NCI-H1436 treated with DMSO at 0.1 percent for 48 hours (cell line): ENCODE measurements around the gene SIK2.
"Not testable (repeated sequence)": the region's sequence is repeated elsewhere in the genome, so short reads cannot be mapped to it uniquely, and the experiment has no call there.

Experiments
- DNase-seq: peaks from one replicate; lab custom pipeline; 2025; lab: John Stamatoyannopoulos, UW

The SIK2 gene

DNA sequence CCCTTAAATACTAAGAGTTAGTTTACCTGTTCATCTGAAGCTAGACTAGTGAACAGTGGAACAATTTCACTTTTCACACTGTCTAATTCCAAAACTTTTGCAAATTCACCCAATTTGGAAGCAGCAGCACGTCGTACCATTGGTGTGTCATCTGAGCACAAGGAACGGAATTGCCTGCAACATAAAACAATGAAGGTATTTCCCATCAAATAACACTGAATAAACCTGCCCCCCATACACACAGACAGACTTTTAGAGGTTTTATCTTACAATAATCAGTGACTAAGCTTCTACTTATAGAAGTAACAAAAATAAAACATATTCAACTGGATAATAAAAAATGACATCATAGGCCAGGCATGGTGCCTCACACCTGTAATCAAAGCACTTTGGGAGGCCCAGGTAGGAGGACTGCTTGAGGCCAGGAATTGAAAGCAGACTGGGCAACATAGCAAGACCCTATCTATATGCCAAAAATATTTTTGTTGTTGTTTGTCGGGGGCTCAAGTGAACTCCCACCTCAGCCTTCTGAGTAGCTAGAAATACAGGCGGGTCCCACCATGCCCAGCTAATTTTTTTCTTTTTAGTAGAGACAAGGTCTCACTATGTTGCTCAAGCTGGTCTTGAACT lies 157.6 kb downstream of the SIK2 start:
- DNase-seq = no peak

DNA sequence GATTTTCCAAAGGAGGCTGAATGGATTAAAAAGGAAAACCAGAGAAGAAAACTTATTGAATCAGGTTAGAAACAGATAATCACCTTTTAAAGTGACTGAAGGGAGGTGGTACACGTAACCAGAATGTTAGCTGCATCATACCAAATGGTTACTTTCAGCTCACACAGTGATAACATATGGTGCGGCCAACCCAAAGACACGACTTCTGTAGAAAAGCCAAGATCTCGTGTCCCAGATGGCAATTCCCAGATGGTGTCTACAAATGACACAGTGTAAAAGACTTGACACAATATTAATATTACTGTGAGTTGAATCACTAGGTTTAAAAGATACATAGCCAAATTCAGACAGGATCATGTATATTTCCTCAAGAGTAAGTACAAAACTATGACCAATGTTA lies 158.8 kb downstream of the SIK2 start:
- DNase-seq = no peak

- no peak for DNase-seq
Observed at GRCh38 chr11:111762526-111762925, 160.3 kb downstream of the SIK2 start.

DNA sequence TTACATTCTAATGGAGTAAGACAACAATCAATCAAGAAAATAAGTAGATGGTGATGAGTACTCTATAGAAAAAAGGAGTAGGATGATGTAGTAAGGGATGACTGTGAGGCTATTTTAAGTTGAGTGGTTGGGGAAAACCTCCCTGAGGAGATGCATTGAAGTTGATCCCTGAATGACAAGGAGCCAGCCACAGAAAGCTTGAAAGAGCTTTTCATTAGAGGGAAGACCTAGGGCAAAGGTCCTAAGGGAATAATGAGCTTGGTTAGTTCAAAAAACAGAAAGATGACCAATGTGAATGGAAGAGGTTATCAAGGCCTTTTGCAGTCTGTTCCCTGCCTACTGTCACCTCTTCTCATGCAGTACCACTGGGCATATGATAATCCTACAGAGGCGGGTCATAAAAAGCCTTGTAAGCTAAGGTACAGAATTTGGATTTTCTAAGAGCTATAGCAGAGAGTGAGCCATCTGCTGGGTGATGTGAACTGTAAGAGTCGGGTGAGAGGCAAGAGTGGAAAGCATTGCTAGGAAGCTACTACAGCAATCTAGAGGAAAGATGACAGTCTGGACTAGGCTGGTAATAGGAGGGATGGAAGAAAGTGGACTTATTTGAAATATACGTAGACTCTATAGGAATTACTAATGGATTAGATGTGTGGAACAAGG lies 160.9 kb downstream of the SIK2 start:
- DNase-seq = no peak

DNA sequence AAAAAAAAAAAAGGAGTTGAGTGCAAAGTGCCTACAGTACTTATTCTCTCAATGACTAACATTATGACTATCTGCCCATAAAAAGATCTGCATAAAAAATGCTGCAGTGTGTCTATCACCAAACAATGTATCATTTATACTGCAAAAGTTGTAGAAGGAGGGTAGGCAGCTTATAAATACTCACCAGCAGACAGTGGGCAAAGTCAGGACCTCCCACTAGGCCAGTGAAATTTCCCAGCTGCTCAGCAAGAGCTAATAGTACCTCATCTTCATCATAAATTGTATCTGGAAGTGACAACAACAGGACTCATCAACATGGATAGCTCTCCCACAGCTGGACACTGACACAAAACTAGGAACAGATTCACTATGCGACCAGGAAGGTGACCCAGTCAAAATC lies 162.4 kb downstream of the SIK2 start:
- DNase-seq = no peak

- DNase-seq = no peak
Observed at GRCh38 chr11:111765320-111765983, 163.2 kb downstream of the SIK2 start.

DNA sequence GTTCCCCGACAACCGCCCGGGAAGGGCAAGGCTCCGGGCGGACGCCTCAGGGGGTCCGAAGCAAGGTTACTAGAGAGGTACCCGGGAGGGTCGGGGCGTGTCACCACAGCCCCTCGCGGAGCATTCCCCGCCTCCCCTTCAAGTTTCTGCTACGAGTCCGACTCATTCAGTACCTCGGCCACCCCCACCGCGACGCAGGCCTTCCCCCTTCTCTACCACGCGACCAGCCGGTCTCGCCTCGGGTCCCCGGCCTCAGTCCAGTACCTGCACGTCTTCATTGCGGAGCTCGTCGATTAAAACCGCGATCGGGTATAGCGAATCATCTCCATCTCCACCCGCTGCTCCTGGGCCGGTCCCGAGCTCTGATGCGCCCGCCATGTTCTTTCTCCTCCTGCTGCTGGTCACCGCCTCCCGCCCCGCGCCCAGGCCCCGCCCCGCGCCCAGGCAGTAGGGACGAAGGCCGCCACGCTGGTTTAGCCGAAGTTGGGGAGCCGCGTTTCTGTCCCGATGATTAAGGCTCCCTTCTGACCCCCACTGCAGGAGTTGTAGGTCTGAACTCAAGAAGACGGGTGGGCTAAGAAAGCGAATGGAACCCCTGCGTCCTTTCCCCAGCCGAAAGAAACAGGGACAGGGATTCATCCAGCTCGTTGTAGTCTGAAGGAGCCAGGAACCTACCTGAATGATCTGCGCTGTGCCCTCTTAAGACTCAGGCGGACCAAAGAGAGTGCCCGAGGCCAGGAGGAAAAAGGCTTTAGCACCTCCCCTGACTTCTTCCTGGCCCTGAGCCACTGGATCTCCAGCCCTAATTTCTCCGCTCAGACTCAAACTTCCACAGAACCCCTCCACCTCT lies 164.0 kb downstream of the SIK2 start, which contains the start of gene PPP2R1B:
TSS of gene PPP2R1B (minus strand) at position 406 of the 850 bp plus-strand sequence. CDS start at position 378, 28 bp downstream.
- DNase-seq = peak; percentile 15

DNA sequence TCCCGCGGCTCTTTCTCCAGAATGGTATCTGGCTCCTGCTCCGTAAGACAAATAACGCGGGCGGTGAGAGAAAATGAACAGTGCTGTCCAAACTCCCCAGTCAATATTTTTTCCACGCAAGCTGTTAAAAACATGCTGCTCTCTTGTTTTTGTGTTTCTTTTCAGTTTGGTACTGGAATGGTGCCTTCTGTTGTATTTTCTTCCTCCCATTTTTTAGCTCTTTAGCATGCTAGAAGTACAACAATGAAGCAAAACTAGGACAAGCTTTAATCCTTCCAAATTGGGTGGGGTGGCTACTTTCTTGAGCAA lies 164.5 kb downstream of the SIK2 start:
- no peak for DNase-seq

- no peak for DNase-seq
Observed at GRCh38 chr11:111770581-111771134, 168.4 kb downstream of the SIK2 start.

- DNase-seq = not testable (repeated sequence)
Observed at GRCh38 chr11:111771205-111771604, 169.0 kb downstream of the SIK2 start.

DNA sequence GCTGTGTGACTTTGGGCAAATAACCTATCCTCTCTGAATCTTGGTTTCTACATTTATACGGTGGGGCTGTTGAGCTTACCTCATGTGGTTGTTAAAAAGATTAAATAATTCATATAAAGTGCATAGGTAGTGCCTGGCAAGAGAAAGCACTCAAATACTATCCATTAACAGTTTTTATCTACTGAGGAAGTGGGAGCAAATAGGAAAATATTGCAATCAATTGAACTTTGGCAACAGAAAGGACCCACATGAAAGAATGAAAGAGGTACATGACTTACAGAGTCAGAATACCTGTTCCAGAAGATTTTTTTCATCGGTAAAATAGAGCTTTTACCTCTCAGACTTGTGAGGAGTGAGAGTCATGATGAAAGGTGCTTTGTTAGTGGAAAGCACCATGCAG lies 170.3 kb downstream of the SIK2 start:
- no peak for DNase-seq

DNA sequence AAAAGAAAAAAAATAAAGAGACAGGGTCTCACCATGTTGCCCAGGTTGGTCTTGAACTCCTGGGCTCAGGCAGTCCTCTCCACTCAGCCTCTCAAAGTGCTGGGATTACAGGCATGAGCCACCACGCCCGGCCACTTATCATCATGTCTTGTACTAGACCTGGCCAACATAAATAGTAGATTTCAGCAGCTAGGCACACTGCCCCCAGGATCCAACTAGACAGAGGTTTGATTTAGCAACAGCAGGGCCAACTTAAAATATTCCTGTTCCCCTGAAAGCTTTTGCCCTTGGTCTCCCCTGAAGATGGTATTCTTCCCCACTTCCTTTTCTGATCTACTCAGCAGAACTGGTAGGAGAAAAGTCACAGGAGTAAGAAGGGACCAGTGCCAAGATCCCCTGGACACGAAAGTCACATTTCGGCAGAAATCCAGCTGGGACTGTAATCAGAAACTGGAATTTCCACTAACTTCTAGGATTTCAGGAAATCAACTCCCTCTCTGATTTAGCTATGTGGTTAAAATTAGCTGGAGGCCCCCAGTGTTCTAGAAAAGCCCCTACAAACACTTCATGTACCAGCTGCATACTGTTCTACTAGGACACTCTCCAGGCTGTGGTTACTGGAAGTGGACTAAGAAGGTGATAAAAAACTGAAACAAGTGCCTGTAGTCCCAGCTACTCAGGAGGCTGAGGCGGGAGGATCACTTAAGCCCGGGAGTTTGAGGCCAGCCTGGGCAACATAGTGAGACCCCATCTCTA lies 172.9 kb downstream of the SIK2 start:
- no peak for DNase-seq

- no peak for DNase-seq
Observed at GRCh38 chr11:111776398-111777093, 174.3 kb downstream of the SIK2 start.

GRCh38 chr11:111777094-111778046 lies 175.1 kb downstream of the SIK2 start:
- peak; percentile 36 for DNase-seq

GRCh38 chr11:111778047-111778558 lies 175.9 kb downstream of the SIK2 start:
- DNase-seq = no peak

DNA sequence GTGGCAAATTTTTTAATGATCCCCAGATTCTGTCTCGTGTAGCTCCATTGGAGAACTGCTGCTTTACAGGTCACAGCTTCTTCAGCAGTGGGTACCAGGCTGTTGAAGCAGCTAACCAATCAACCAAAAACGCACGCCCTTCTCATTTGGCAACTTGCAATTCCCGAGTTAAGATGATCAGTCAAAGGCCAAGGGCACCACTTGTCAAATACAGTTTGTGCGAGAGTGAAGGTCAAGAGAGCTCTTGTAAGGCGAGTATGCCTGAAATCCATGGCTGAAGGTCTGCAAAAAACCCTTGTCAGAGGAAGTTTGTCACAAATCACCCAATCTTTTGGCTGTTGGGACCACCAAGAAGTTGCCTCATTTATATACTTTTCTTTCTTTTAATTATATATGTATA lies 176.9 kb downstream of the SIK2 start:
- DNase-seq = no peak
